ENCODE data around the gene S100A11.
"Not testable (repeated sequence)": the region's sequence is repeated elsewhere in the genome, so short reads cannot be mapped to it uniquely, and the experiment has no call there.

S100A11 gene

DNA sequence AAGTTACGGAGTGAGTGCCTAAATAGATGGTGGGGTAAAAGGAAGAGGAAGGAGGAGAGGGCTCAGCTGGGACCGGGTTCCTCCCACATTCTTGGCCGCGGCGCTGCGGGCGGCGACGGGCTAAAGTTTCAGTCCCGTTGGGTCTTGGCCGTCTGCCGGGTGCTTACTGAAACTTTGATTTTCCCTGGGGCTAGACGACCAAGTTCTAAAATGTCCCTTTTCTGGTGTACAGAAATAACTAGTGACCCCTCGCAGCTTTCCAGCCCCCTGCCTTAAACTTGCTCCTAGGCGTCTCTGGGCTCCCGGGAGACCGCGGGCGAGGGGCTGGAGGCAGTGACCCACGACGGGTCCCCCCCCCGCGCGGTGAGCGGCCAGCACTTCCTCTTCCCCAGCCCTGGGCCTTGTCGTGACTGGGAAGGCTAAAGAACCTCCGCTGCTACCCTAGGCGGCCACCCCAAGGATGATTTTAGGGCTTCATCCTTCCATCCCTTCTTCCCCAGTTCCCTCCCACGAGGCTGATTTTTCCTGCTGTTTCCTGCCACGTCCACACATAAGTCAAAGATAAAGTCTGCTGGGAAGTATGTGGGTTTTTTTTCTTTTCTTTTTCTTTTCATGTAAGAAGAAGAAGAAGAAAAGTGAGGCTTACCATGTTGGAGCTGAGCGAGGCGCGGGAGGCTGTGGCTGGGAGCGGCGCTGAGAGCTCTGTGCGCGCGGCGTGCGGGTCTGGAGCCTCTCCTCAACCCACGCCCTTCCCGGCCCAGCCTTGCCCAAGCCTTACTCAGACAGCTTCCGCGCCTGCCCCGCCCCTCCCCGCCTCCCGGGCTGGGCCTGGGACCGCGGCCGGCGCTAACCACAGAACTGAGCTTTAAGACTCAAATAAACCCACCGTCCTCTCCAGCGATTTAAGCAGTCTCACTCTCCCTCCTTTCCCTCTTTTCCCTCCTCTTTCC is at the start of gene S100A11:
TSS of gene S100A11 (minus strand) at position 738 of the 950 bp plus-strand sequence. CDS start at position 649, 89 bp downstream.
- peak; percentile 91 for DNase-seq (ENCODE audit: low spot score)

DNA sequence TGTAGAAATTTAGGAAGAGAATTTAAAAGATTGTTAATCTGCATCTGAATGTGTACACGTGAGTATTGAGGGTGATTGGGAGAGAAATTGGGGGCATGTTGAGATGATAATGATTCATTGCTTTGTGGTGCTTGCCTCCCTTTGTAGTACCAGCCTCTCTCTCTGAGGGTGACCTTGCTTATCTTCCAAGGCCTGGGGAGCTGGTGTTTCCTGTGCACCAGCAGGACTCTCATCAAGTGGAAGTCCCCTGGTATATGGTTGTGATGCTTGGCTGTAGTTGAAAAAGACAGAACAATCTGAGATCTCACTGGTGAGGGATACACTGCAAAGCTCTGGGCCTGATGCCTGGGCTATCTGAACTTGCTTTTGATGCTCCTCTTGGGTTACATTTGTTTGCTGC is 48.0 kb upstream of the S100A11 start:
- DNase-seq (ENCODE audit: low spot score) = no peak

DNA sequence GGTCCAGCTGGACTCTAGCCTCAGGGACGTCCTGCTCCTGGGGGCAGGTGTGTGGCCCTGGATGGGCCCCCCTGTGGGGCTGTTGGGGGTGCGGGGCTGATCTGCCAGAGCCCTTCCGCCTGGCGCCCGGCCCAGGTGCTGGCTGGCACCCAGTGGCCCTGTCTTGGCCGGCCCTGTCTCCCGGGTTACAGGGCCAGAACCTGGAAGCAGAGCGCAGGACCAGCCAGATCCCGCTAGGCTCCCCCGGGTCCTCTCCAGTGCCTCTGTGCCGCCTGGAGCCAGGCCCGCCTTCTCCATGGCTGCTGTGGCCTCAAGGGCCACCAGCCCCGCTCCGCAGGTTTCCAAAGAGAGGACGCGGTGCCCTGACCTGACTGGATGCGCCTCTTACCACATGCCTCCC is 44.2 kb upstream of the S100A11 start:
- DNase-seq (ENCODE audit: low spot score) = not testable (repeated sequence)

DNA sequence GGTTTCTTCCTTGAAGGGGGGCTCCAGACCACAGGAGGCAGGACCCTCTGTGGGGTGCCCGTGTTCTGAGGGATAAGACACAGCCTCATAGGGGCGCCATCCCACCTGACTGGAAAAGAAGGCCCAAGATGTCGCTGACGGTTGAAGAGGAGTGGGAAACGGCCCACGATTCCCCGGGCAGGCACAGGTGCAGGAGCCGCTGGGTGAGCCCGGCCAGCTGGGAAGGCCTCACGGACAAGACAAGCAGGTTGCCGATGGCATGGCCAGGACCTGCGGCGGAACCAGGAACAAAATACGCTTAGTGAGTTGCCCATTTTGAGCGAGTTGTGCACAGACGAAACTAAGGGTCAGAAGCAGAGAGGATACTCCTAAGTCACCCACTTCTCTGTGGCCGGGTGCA is 43.7 kb upstream of the S100A11 start:
- DNase-seq (ENCODE audit: low spot score) = not testable (repeated sequence)

DNA sequence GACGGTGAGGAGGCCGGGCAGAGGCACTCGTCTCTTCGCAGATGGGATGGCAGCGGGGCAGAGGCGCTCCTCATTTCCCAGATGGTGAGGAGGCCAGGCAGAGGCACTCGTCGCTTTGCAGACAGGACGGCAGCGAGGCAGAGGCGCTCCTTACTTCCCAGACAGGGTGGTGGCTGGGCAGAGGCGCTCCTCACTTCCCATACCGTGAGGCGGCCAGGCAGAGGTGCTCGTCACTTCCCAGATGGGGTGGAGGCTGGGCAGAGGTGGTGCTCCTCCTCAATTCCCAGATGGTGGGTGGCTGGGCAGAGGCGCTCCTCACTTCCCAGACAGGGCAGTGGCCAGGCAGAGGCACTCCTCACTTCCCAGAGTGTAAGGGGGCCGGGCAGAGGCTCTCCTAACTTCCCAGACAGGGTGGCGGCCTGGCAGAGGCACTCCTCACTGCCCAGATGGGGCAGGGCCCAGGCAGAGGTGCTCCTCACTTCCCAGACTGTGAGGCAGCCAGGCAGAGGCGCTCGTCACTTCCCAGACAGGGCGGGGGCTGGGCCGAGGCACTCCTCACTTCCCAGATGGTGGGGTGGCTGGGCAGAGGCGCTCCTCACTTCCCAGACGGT is 42.1 kb upstream of the S100A11 start:
- no peak for DNase-seq (ENCODE audit: low spot score)

DNA sequence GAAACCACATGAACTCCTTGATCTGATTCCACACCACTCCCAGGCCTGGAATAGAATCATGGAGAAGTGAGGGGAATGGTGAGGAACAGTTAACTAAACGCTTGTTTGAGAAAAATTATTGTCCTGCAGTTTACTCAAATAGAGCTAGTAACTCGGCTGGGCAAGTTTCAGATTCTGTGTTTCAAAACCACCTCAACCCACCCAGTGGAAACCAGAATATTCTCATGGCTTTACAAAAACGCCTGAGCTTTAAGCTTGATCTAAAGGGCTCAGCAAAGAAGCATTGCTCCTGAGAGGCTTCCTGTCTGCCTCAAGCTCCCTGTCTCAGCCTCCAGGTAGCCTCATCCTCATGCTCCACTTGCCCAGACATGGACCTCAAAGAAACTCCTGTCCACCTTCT is 35.5 kb upstream of the S100A11 start:
- no peak for DNase-seq (ENCODE audit: low spot score)

DNA sequence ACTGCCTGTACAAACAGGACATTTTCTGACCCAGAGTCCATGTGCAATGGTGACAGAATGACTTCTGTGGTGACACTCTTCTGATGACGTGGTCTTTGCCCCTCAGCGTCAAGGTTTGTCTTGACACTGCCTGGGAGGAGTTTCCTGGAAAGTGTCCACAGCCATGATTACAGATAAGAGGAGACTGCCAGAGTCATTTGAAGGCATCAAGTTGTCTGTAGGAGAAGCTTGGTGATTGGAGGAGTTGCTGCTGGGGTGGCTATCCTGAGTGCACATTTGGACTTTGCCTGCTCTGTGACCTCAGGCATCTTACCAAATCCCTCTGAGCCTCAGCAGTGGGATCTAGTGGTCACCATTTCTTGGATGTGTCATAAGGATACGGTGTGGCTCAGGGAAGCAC is 34.3 kb upstream of the S100A11 start:
- DNase-seq (ENCODE audit: low spot score) = no peak

DNA sequence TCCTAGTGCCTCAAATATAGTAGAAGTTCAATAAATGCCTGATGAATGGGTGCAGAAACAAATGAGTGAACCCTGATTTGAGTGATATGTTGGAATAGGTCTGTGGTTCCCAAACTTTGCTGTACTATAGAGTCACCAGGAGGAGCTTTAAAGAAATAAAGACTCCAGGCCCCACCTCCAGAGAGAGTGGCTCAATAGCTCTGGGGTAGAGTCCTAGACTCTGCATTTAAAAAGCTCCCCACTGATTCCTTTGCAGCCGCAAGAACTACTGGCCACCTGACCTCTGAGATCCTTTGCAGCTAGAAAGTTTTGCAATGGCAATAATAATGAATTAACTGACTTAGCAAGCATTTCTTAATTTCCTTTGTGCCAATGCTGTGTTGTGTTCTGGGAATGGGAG is 31.1 kb upstream of the S100A11 start:
- DNase-seq (ENCODE audit: low spot score) = no peak

DNA sequence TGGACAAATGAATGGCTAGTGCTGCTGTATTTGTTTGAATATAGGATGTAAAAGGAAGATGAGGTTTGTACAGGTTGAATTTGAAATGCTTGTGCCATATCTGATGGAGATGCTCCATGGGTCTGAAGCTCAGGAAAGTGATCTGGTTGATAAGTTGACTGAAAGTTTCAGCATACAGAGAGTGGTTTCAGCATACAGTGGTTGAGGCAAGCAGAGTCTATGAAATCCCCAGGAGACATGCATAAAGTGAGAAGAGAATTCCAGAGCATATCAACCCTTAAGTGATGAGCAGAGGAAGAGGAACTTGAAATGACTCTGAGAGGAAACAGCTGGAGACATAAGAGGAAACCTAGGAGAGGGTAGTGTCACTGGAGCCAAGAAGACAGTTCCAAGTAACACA is 30.3 kb upstream of the S100A11 start:
- DNase-seq (ENCODE audit: low spot score) = no peak

DNA sequence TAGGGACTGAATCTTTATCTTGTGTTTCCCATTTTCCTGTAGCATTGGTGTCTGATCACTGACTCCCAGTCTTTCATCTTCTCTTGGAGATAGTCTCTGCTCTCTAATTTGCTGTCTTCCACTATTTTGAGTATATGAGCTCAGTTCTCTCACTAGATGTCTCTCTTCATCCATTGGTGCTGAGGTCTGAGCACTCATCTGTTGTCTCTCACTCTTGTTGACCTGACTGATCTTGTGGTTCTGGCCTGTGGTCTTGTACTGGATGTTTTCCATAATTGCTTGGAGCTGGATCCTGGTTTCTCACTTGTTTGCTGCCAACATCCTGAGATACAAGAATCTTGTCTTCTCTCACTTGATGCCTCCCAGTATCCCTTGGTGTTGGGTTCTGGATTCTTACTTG is 25.1 kb upstream of the S100A11 start:
- DNase-seq (ENCODE audit: low spot score) = no peak

DNA sequence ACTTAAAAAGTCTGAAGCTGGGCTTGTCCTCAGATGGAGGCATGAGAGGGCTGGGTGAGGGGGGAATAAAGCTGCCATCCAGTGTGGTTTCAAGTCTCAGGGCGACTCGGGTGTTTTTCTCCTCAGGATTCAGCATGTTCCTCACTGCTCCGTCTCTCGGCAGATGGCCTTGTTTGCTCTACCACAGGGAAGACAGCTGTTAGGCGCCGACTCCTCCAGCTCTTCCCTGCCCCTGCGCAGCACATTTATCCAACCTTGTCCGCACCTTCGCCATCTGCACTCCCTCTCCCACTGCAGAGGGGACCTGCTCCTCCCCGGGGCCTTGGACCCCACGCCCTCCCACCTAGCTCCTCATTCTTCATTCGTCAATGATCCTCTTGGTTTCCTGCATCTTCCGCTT is 16.6 kb upstream of the S100A11 start:
- DNase-seq (ENCODE audit: low spot score) = no peak

DNA sequence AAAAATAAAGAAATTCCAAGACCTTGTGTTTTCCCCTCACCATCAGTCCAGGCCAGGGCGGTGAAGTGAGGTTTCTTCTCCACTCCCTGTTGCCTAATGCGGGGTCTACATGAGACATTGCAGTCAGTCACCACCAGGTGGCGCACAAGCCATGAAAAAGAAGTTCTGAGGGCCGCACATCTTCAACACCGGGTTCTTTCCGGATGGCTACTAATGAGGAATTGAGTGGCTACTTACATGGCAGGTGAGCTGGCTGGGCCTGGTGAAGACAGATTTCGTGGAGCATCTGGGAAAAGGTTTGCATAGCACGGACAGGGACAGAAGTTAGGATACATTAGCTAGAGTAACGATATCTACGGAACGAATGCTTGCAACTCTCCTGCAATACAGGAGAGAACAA is 15.8 kb upstream of the S100A11 start:
- peak; percentile 77 for DNase-seq (ENCODE audit: low spot score)

DNA sequence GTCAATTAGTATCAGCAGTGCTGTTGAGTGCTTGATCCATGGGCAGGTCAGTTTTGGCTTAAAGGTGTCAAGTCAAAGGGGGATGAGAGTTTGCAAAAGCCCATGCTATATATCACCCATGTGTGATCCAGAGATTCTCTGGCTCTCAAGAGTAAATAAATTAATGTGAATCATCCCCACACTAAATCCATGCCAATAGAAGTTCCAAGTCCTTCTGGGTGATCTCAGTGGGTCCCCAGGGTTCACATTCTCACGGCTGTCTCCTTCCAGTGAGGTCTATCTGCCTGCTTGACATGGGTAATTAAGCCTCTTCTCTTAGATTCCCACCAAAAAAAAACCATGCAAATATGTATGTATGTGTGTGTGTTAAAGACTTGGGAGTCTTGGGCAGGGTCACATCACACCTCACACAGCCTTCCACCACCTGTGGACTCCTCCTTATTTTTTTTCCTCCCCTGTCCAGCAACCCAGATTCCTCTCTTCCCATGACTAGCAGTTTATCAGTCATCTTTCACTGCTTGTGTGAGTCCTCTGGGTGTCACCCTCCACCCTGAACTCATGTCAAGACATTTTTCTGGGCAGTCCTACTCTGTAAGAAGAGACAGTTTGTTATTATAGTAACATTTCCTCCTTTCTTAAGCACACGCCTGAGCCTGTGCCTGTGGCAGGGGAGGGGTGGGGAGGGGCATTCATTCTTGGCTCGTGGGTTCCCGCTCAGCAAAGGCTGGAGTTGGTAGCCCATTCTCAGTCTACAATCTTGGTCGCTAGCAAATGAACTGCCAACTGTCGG is 14.3 kb upstream of the S100A11 start:
- no peak for DNase-seq (ENCODE audit: low spot score)

DNA sequence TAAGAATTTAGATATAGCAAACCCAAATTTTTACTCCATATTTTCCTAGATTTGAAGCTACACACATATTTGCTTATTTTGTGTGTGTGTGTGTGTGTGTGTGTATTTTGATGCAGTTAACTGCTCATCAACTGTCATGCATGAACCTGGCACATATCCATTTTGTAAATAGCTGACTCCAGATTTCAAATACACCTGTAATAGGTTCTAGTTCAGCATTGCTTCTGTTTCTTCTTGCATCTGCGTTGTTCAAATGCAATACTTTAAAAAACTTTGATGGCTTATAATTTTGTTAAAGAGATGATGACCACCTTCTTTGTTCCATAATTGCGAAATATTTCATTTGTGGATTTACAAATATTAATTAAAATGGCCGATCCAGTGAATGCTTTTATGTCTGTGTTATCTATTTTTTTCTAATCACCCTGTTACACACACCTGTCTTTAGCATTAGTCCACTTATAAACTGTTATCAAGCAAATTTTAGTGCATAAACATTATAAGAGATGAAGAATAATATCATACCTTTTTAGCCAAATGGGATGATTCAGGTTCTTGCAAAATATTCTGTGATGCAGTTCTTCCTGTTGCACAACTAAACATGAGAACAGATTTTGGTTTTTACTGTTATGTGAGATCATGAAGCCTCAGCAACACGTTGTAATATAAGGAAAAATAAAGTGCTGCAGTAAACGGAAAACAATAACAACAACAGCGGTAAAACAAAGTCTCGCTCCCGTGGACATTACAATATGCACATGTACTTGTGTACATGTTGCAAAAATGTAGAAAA is 12.7 kb upstream of the S100A11 start:
- DNase-seq (ENCODE audit: low spot score) = no peak

DNA sequence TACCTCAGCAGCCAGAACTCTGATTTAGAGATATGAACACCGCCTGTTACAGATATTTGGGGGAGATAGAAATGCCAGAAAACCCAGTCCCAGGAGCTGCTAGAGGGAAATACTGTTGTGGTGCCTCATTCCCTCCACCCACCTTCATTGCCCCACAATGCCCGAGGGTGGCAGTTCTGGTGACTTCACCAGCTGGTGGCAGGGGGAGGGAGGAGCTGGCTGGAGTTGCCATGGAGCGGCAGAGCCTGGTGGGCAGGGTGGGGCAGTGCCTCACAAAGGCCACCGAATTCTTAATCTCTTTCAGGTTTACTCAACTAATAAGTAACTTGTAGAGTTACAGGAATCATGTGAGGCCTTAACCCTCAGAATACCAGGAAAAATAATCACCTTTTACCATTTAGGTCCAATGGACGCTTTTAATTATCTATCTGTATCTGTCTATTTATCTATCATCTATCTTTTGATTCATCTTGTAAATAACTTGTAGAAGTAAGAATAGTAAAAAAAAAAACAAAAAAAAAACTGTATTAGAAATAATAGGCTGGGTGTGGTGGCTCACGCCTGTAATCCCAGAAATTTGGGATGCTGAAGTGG is 11.7 kb upstream of the S100A11 start:
- no peak for DNase-seq (ENCODE audit: low spot score)

DNA sequence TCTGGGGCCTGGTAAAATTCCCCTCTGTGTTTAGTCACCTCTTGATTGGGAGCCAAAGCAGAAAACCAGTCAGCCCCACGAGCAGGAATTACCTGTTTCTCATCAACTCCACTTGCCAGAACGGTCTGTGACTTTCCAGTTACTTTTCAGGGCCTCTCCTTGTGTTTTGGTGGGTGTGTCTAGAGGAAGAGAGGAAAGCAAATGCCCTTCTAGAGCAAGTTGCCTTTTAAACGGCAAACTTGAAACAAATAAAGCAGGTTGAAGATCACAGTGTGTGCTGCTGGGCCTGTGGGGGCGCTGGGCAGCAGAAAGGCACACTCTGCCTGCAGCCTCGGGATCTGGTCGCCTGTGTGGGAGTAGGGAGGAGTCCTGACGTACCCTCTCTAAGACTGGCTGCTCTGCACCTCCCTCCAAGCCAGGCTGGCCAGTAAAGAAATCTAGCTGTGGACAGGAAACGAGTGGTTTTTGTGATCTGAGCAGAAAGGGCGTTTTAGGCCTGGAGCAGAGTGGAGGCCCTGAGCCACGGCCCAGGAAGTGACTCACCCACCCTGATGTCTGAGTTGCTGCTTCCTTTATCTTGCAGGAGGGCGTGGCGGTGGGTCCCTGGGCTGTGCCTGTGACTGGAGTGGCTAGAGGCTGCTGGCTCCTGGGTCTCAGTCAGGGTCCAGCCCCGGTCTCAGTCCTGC is 11.1 kb upstream of the S100A11 start:
- peak; percentile 90 for DNase-seq (ENCODE audit: low spot score)

DNA sequence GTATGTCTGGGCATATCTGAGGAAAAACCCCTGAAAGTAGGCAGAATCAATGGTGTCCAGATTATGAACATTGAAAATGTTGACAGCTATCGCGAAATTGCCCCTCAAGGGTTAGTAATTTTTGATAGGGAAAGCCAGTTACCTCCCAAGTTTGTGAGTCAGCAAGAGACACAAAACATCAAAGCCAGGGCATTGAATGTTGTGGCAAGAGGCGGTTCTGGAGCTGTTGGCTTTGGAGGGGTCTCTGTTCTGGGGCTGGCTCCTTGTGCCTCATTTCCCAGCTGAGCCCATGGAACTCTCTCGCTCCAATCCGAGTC is 10.6 kb upstream of the S100A11 start:
- no peak for DNase-seq (ENCODE audit: low spot score)

DNA sequence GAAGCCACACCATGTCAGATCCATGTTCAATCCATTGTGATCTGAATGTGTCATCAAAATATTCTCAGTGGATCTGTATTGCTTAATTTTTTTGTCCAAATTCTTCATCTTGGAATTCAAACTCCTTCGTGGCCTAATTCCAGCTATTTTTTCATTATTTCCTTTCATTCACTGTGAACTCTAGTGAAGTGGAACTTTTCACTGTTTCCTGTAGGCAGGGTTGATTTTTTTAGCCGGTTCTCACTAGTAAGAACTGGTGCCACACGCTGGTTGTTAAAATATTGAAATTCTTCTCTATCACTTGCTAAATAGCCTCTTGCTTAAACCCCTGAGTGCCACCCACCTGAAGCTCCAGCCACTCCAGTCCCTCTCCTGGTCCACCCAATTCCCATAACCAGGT is 7.6 kb upstream of the S100A11 start:
- no peak for DNase-seq (ENCODE audit: low spot score)

DNA sequence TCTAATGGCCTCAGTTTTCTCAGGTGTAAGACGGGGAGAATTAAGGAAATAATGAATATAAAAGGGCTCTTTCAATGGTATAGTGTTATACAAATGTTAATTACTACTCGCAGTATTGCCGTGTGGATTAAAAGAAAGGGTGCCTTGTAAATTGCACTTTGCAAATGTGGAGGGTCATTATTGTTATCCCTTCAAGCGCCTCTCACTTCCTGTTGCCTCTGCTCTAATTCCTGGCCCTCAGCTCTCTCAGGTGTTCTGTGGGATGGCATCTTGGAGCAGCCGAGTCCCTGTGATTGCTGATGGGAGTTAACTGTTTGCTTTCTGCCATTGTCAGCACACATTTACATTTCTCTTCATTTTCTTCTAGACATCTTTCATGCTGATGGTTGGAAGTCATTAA is 7.1 kb upstream of the S100A11 start:
- DNase-seq (ENCODE audit: low spot score) = no peak

DNA sequence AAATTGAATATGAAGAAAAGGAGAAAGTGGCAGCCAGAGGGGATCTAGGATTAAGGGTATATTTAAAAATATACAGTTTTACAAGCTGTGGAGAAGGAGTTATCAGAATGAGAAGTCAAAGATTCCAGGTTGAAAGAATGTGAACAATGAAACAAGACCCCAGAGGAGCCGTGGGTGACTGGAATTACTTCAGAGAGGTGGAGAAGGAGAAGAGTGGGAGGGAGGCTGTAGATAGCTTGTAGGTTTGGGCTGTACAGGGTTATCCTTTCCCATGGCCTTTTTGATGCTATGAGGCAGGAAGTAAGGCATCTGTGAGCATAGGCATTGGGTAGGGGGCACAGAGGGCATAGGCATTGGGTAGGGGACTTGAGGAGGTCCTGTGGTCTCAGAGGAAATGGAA is 5.2 kb upstream of the S100A11 start:
- DNase-seq (ENCODE audit: low spot score) = no peak

DNA sequence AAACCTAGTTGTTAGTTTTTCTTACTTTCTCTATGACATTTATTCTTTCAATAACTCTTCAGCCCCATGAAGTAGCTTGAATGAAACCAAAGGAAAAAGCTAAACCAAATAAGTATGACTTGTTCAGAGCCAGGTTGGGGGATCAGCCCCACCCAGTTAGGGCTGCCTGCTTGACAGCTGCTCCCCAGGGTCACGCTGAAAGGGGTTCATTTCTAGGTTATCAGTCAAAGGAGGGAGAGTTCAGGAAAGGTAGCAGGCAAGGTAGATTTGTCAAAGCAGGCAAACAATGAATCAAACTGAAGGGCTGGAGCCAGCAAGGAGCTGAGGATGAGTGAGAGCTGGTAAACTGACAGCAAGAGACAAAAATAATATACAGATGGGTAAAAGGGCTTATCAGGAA is 3.1 kb upstream of the S100A11 start:
- DNase-seq (ENCODE audit: low spot score) = no peak

Data from AG08396 (cell line).